Bronchial epithelial cell (primary cell): ENCODE measurements around the gene FAM53B. TPM values are rescaled to one million over a fixed set of nuclear protein-coding genes. Genes with fewer than 3 reads are reported as not detected.

Source experiments
- DNase-seq: peaks from one replicate; pipeline ENCODE4 v3.0.0-alpha.2; 2010; ENCODE audit warnings: low read depth
- FAIRE-seq: peaks from 2 replicates; lab custom pipeline; 2011; peaks lifted over from hg19 to GRCh38; lab: Jason Lieb, UNC
- H3K27me3 ChIP-seq: 2 replicates; pipeline ENCODE4 v1.5.1; 2011; ENCODE audit warnings: low read length; ENCODE audit not compliant: control insufficient read depth, insufficient read depth
- H3K36me3 ChIP-seq: 2 replicates; pipeline ENCODE4 v1.5.1; 2011; ENCODE audit warnings: low read length; ENCODE audit not compliant: control insufficient read depth, insufficient read depth
- H3K4me3 ChIP-seq: 2 replicates; pipeline ENCODE4 v1.5.1; 2011; ENCODE audit warnings: mild to moderate bottlenecking, low read depth, low read length, control low read depth
- total RNA-seq: library from RNA; depleted of rRNA; stranded (reverse); fragments of >200 nt; gene quantifications from 2 replicates; pipeline ENCODE4 v1.2.1, GENCODE V29; 2014
- TF ChIP-seq, protein P1 (sequence below): IDR thresholded peaks from 2 replicates; pipeline ENCODE4 v1.5.1; 2011; ENCODE audit warnings: mild to moderate bottlenecking, moderate library complexity, low read length, control low read depth, inconsistent platforms; ENCODE audit not compliant: insufficient read depth, severe bottlenecking

Gene FAM53B
- total RNA-seq, 1 donor from 2014 or later, result 19.5 TPM

DNA sequence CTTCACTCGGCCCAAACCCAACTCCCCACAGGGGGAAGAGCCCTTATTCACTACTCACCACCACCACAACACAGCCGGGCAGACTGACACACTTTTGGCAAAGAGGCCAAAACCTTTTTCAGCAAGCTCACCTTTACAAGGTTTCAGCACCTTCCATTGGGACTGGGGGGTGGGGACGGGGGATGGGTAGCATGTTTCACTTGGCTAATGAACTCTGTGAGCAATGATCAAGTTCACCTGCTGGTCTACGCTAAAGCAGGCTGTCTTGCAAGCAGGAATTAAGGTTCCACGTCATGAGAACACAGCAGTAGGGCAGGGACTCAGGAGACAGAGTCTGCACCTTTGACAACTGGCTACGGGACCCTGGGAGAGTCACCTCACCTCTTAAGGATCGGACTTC is 7.0 kb downstream of the FAM53B start:
- DNase-seq, result peak; percentile 19
- FAIRE-seq, result no peak
- H3K36me3 ChIP-seq, result peaks cover 1% of the 10 kb centered on the region
- TF ChIP-seq, protein P1, sequence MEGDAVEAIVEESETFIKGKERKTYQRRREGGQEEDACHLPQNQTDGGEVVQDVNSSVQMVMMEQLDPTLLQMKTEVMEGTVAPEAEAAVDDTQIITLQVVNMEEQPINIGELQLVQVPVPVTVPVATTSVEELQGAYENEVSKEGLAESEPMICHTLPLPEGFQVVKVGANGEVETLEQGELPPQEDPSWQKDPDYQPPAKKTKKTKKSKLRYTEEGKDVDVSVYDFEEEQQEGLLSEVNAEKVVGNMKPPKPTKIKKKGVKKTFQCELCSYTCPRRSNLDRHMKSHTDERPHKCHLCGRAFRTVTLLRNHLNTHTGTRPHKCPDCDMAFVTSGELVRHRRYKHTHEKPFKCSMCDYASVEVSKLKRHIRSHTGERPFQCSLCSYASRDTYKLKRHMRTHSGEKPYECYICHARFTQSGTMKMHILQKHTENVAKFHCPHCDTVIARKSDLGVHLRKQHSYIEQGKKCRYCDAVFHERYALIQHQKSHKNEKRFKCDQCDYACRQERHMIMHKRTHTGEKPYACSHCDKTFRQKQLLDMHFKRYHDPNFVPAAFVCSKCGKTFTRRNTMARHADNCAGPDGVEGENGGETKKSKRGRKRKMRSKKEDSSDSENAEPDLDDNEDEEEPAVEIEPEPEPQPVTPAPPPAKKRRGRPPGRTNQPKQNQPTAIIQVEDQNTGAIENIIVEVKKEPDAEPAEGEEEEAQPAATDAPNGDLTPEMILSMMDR, result no peak
- H3K4me3 ChIP-seq, result no peak overlapping the region
- H3K27me3 ChIP-seq, result no peaks in the 10 kb centered on the region

DNA sequence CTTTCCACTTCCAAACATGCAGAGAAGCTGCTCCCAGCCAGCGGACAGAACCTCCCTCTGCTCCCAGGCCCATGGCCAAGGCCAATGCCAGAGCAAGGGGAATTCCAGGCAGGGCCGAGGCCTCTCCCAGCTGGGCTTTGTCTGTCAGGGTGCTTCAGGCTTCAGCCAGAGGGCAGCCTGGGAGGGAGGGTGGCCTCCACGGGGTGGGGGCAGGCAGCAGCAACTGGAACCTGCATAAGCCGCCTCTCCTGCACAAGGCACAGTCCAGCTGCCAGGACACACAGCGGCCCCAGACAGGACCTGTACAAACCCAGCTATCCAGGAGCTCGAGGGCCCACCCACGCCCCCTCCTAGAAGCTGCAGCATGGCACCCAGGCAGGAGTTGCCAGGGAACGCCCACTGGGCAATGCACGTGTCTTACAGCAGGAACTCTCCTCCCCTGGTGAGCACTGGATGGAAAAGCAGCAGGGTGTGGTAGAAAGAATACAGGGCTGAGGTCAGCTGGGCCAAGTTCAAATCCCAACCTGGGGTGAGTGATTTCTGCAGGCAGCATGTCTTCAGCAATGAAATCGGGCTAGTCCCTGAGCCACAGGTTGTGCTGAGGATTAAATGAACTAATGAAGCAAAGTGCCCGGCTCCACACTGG is 7.6 kb downstream of the FAM53B start:
- Histone ChIP-seq H3K27me3 (no peaks in the 10 kb centered on the region), H3K4me3 (no peak overlapping the region), H3K36me3 (peaks cover 3% of the 10 kb centered on the region)
- DNase-seq (peak; percentile 69), FAIRE-seq (peak; percentile 76)
- TF ChIP-seq, protein P1, result no peak

DNA sequence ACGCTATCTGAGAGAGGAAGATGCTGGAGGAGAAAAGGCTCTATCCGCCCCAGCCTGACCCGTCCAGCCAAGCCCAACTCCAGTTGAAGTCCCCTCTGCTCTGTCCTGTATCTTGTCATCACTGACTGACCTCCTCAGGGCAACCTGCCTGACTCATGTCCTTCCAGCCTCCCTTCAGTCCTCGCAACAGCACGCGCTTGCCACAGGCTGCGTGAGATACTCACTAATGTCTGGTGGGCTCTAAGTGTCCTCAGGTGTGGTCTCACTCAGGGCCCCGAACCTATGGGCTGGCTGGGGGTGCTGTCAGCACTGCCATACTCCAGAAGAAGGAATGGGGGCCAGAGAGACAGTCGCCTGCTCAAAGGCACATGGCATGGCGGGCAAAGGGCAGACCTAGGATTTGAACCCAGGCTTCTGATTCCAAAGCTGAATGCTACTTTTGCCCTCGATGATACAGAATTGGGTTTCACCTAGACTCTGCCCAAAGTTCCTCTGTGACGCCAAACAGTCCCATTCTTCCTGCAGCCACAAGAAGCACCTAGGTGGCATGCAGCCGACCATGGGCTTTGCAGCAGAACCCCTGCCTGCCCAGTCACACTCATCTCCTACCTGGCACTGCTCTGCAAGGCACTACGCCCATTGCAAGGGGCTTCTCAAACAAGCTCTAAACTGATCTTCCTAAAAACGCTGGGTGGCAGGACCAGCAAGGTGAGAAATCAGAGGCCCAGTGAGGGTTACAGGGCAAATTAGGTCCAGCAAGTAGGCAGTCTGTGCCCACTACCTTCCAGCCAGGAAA is 8.5 kb downstream of the FAM53B start:
- H3K4me3 ChIP-seq, result no peak overlapping the region
- H3K27me3 ChIP-seq, result no peaks in the 10 kb centered on the region
- DNase-seq (no peak), FAIRE-seq (no peak)
- peaks cover 3% of the 10 kb centered on the region for H3K36me3 ChIP-seq
- TF ChIP-seq, protein P1, result no peak

DNA sequence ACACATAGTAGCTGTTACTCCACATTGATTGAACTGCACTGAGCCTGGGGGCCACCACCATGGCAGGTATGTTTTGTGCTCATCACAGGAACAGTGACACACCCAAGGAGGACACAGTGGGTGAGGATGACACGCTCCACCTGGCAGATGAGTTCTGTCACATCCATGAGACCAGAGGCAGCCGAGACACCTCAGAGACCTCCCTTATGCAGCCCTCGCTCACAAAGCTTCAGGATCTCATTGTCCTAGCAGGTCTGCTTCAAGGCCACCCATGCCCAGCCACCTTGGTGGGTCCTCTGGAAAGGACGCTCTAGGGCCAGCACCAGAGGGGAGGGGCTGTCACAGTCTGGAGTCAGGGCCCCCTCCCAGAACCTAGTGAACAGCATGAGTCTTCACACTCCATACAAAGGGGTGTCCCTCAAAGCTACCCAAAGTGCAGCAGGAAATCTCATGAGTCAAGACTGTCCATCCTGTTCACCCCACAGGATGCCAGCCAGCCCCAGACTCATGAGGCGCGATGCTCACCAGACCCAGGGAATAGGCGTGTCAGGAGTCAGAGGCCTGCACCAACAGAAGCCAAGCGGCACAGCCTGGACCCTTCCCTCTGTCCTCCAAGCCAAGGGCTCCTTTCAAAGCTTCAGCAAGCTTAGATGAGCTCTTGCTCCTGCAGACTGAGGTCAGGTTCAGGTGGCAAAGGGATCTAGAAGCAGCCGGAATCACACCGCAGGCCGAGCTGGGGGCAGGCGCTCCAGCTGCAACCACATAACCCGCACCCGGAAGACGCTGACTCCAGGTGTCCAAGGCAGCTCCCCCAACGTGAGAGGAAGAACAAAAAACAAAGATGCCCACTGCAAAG is 9.6 kb downstream of the FAM53B start:
- Histone ChIP-seq H3K27me3 (no peaks in the 10 kb centered on the region), H3K36me3 (peaks cover 6% of the 10 kb centered on the region), H3K4me3 (no peak overlapping the region)
- DNase-seq, result no peak
- FAIRE-seq, result no peak
- TF ChIP-seq, protein P1, result no peak

DNA sequence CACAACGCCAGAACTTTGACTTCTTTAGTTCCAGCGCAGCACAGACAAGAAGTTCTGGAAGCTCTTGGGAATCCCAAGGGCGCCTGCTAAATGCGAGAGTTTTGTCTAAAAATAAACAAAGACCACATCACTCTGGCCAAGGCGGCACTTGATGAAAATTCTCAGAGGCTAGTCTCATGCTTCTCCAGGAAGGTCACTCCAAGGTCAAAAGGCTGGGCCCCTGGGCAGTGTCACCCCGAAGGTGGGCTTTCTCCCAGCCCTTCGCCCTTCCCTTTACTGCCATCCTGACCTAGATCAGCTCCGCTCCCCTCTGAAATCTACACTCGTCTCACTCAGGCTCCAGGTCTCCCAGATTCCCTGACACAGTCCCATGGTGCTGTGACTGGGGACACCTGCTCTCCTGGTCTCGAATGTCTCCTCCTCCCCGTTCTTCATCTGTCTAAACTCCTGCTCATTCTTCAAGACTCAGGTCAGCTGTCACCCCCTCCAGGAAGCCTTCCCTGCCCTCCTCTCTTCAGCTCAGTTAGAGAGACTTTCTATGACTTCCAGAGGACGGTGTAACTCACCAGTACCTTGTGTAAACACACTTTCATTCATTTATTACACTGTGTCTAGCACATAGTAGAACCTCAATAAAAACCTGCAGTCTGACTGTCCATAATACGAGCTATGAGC is 10.5 kb downstream of the FAM53B start:
- Histone ChIP-seq H3K4me3 (no peak overlapping the region), H3K27me3 (no peaks in the 10 kb centered on the region), H3K36me3 (peaks cover 6% of the 10 kb centered on the region)
- TF ChIP-seq, protein P1, result no peak
- DNase-seq (no peak), FAIRE-seq (no peak)
